Mesothelial cell of epicardium (in vitro differentiated cells): ENCODE measurements around the gene ZC3HAV1L. TPM values are rescaled to one million over a fixed set of nuclear protein-coding genes. Genes with fewer than 3 reads are reported as not detected.
"Not testable (repeated sequence)": the region's sequence is repeated elsewhere in the genome, so short reads cannot be mapped to it uniquely, and the experiment has no call there.

Experiments
- DNase-seq, 2 experiments: peaks; one replicate each; pipeline ENCODE4 v3.0.0; 2021; ENCODE audit warnings: low spot score in 2 of 2; ENCODE audit not compliant: unreplicated experiment in 2 of 2
- H3K27ac Mint-ChIP-seq: 2 replicates; pipeline ENCODE4 v1.8.0; 2021; ENCODE audit warnings: mixed read lengths
- H3K27me3 Mint-ChIP-seq: 2 replicates; pipeline ENCODE4 v1.8.0; 2021; ENCODE audit warnings: low read depth, mixed read lengths
- H3K36me3 Mint-ChIP-seq: 2 replicates; pipeline ENCODE4 v1.8.0; 2021; ENCODE audit warnings: mixed read lengths
- H3K4me1 Mint-ChIP-seq: 2 replicates; pipeline ENCODE4 v1.8.0; 2021; ENCODE audit warnings: mixed read lengths
- H3K4me3 Mint-ChIP-seq: 2 replicates; pipeline ENCODE4 v1.8.0; 2021; ENCODE audit warnings: mild to moderate bottlenecking, moderate library complexity, mixed read lengths
- H3K9me3 Mint-ChIP-seq: 2 replicates; pipeline ENCODE4 v1.8.0; 2021; ENCODE audit warnings: mixed read lengths
- CTCF ChIP-seq: fragments of 200-600 bp; sonication (generic); IDR thresholded peaks from one replicate; pipeline ENCODE4 v1.5.0; 2021; ENCODE audit warnings: antibody characterized with exemption; ENCODE audit not compliant: unreplicated experiment
- total RNA-seq: library from RNA; stranded (reverse); gene quantifications from 3 replicates; pipeline ENCODE4 v1.2.1, GENCODE V29; 2021

Gene ZC3HAV1L
- total RNA-seq, 1 donor from 2014 or later = 1.9 TPM

GRCh38 chr7:138978541-138979184 lies 57.2 kb downstream of the ZC3HAV1L start:
- Mint-ChIP-seq H3K9me3 (no peaks in the 10 kb centered on the region), H3K36me3 (no peaks in the 10 kb centered on the region), H3K4me3 (peak overlapping the region; percentile 95), H3K27ac (no peak overlapping the region), H3K27me3 (no peaks in the 10 kb centered on the region), H3K4me1 (peaks cover 39% of the 10 kb centered on the region)
- TF ChIP-seq CTCF = no peak
- DNase-seq = no peak

GRCh38 chr7:138976161-138976560 lies 59.7 kb downstream of the ZC3HAV1L start:
- H3K9me3 Mint-ChIP-seq, H3K27me3 Mint-ChIP-seq, H3K4me3 Mint-ChIP-seq, H3K27ac Mint-ChIP-seq, DNase-seq, H3K36me3 Mint-ChIP-seq: not testable (repeated sequence)
- H3K4me1 Mint-ChIP-seq = peaks cover 34% of the 10 kb centered on the region

Other genes with a start within 250 kb of the ZC3HAV1L start
- not detected in 3 replicates for gene TMEM213, start 238.0 kb downstream of the ZC3HAV1L start, total RNA-seq
- 0.56 to 0.73 TPM in 2 of 3 replicates, not detected in the other for gene ATP6V0A4, start 237.8 kb downstream of the ZC3HAV1L start, total RNA-seq
- gene KIAA1549, start 54.7 kb downstream of the ZC3HAV1L start, total RNA-seq = 33.9 to 34.8 TPM (median 34.1 TPM) in 3 replicates
- gene ZC3HAV1, start 73.7 kb upstream of the ZC3HAV1L start, total RNA-seq = 23.7 to 24.1 TPM (median 23.7 TPM) in 3 replicates
- gene UBN2, start 195.2 kb upstream of the ZC3HAV1L start, total RNA-seq = 31.4 to 34.8 TPM (median 34.4 TPM) in 3 replicates